ENCODE results near the gene UCP2.
A peak's percentile ranks its signal among the peaks of the same experiment; 100 is the strongest.

UCP2 gene

GRCh38 chr11:73982595-73982989 lies at the start of gene UCP2:
Gene UCP2, minus strand, starts transcription at chr11:73982843. Its CDS starts 4,465 bp downstream, at chr11:73978378.
- DNase-seq, result peak in 1 of 2 experiments; percentile 98

GRCh38 chr11:74030723-74031676 lies 48.4 kb upstream of the UCP2 start:
- DNase-seq, result no peak

- no peak for DNase-seq
Observed at GRCh38 chr11:74025467-74026166, 43.0 kb upstream of the UCP2 start.

GRCh38 chr11:74024261-74025029 lies 41.8 kb upstream of the UCP2 start:
- no peak for DNase-seq

GRCh38 chr11:74023276-74023675 lies 40.6 kb upstream of the UCP2 start:
- DNase-seq, result no peak

GRCh38 chr11:74022546-74022945 lies 39.9 kb upstream of the UCP2 start:
- DNase-seq, result no peak

- DNase-seq, result no peak
Observed at GRCh38 chr11:74021998-74022397, 39.4 kb upstream of the UCP2 start.

- peak; percentile 33 to 82 for DNase-seq
Observed at GRCh38 chr11:74020539-74020938, 37.9 kb upstream of the UCP2 start.

GRCh38 chr11:74019860-74020259 lies 37.2 kb upstream of the UCP2 start:
- DNase-seq, result no peak

GRCh38 chr11:74019104-74019738 lies 36.6 kb upstream of the UCP2 start:
- DNase-seq, result no peak

- no peak for DNase-seq
Observed at GRCh38 chr11:74018331-74019005, 35.8 kb upstream of the UCP2 start.

- no peak for DNase-seq
Observed at GRCh38 chr11:74017631-74018030, 35.0 kb upstream of the UCP2 start.

GRCh38 chr11:74015919-74016684 lies 33.5 kb upstream of the UCP2 start:
- no peak for DNase-seq

- no peak for DNase-seq
Observed at GRCh38 chr11:74014880-74015279, 32.2 kb upstream of the UCP2 start.

GRCh38 chr11:74013141-74013540 lies 30.5 kb upstream of the UCP2 start:
- no peak for DNase-seq

- DNase-seq, result no peak
Observed at GRCh38 chr11:74012074-74012809, 29.6 kb upstream of the UCP2 start.

- DNase-seq, result no peak
Observed at GRCh38 chr11:74011360-74012073, 28.9 kb upstream of the UCP2 start.

GRCh38 chr11:74010306-74011300 lies 28.0 kb upstream of the UCP2 start:
- DNase-seq, result no peak
